ENCODE data around the gene MTHFD1L. TPM values are rescaled to one million over a fixed set of nuclear protein-coding genes. Genes with fewer than 3 reads are reported as not detected.

MTHFD1L gene
- total RNA-seq, 1 donor from 2014 or later, result 32.5 TPM

DNA sequence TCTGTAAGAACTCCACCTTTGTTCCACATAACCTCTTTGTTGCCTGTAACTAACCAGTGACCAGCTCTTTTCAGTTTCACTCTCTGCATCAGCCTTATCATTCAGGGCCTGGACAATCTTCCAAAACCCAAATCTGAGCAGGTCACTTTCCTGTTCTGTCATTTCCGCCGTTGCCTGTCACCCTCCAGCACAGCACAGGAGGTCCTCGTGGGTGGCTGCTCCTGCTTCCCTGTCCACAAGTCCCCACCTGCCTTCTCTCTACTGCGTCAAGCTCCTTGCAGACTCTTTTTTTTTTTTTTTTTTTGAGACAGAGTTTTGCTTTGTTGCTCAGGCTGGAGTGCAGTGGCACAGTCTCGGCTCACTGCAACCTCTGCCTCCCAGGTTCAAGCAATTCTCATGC is 73.9 kb downstream of the MTHFD1L start:
- H3K9me3 Mint-ChIP-seq, result no peaks in the 10 kb centered on the region
- no peaks in the 10 kb centered on the region for H3K36me3 ChIP-seq
- no peaks in the 10 kb centered on the region for H4K20me1 ChIP-seq (ENCODE audit: low read depth)
- no peaks in the 10 kb centered on the region for H3K27me3 ChIP-seq
- H3K27ac ChIP-seq, result no peak overlapping the region
- DNase-seq (ENCODE audit: low spot score), result no peak
- H3K27ac Mint-ChIP-seq, result peak overlapping the region; percentile 78
- no peaks in the 10 kb centered on the region for H3F3A ChIP-seq (ENCODE audit: low read depth)
- peaks cover 2% of the 10 kb centered on the region for H3K4me1 Mint-ChIP-seq
- H3K4me3 ChIP-seq, result no peak overlapping the region
- H3K4me1 ChIP-seq, result no peaks in the 10 kb centered on the region
- no peak overlapping the region for H2AFZ ChIP-seq (replicated peaks)
- no peak overlapping the region for H3K4me2 ChIP-seq
- no peak overlapping the region for H3K9ac ChIP-seq
- TF ChIP-seq, protein P1, sequence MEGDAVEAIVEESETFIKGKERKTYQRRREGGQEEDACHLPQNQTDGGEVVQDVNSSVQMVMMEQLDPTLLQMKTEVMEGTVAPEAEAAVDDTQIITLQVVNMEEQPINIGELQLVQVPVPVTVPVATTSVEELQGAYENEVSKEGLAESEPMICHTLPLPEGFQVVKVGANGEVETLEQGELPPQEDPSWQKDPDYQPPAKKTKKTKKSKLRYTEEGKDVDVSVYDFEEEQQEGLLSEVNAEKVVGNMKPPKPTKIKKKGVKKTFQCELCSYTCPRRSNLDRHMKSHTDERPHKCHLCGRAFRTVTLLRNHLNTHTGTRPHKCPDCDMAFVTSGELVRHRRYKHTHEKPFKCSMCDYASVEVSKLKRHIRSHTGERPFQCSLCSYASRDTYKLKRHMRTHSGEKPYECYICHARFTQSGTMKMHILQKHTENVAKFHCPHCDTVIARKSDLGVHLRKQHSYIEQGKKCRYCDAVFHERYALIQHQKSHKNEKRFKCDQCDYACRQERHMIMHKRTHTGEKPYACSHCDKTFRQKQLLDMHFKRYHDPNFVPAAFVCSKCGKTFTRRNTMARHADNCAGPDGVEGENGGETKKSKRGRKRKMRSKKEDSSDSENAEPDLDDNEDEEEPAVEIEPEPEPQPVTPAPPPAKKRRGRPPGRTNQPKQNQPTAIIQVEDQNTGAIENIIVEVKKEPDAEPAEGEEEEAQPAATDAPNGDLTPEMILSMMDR (IDR thresholded peaks at IDR 0.05), result no peak
- TF ChIP-seq EZH2 (IDR thresholded peaks at IDR 0.05) (no peak), EZH2phosphoT487 (IDR thresholded peaks at IDR 0.05) (no peak)
- H3K36me3 Mint-ChIP-seq, result peaks cover 26% of the 10 kb centered on the region
- H3K27me3 Mint-ChIP-seq (ENCODE audit: insufficient read depth, low read depth), result peaks cover 2% of the 10 kb centered on the region
- H3K4me3 Mint-ChIP-seq, result no peak overlapping the region
- no peaks in the 10 kb centered on the region for H3K79me2 ChIP-seq (ENCODE audit: low read depth)
- no peaks in the 10 kb centered on the region for H3K9me3 ChIP-seq (ENCODE audit: low read depth)

DNA sequence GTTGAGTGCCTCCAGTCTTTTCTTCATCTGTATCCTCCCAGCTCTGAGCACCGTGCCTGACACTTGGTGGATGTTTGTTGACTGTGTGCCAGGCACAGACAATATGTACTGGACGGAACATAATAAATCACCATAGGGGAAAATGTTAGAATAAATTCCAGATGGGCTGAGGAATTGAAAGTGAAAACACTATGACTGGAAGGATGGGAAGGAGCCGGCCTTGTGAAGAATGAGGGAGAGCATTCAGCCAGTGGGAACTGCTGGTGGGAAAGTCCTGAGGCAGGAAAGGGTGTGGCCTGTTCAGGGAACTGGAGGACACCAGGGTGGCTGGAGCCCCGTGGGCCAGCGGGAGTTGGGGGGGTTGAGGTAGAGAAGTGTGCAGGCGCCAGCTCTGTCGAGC is 75.4 kb downstream of the MTHFD1L start:
- no peaks in the 10 kb centered on the region for H3K9me3 ChIP-seq (ENCODE audit: low read depth)
- Mint-ChIP-seq H3K27ac (no peak overlapping the region), H3K4me3 (no peak overlapping the region), H3K36me3 (peaks cover 25% of the 10 kb centered on the region), H3K9me3 (no peaks in the 10 kb centered on the region), H3K27me3 (ENCODE audit: insufficient read depth, low read depth) (peaks cover 2% of the 10 kb centered on the region), H3K4me1 (peaks cover 2% of the 10 kb centered on the region)
- no peak overlapping the region for H3K9ac ChIP-seq
- no peak overlapping the region for H3K27ac ChIP-seq
- H3K36me3 ChIP-seq, result no peaks in the 10 kb centered on the region
- no peak overlapping the region for H3K4me3 ChIP-seq
- H3K4me2 ChIP-seq, result no peak overlapping the region
- H4K20me1 ChIP-seq (ENCODE audit: low read depth), result no peaks in the 10 kb centered on the region
- no peak for DNase-seq (ENCODE audit: low spot score)
- no peaks in the 10 kb centered on the region for H3F3A ChIP-seq (ENCODE audit: low read depth)
- no peaks in the 10 kb centered on the region for H3K27me3 ChIP-seq
- no peaks in the 10 kb centered on the region for H3K79me2 ChIP-seq (ENCODE audit: low read depth)
- TF ChIP-seq EZH2 (IDR thresholded peaks at IDR 0.05) (no peak), EZH2phosphoT487 (IDR thresholded peaks at IDR 0.05) (no peak)
- TF ChIP-seq, protein P1 (IDR thresholded peaks at IDR 0.05), result no peak
- no peak overlapping the region for H2AFZ ChIP-seq (replicated peaks)
- H3K4me1 ChIP-seq, result no peaks in the 10 kb centered on the region

DNA sequence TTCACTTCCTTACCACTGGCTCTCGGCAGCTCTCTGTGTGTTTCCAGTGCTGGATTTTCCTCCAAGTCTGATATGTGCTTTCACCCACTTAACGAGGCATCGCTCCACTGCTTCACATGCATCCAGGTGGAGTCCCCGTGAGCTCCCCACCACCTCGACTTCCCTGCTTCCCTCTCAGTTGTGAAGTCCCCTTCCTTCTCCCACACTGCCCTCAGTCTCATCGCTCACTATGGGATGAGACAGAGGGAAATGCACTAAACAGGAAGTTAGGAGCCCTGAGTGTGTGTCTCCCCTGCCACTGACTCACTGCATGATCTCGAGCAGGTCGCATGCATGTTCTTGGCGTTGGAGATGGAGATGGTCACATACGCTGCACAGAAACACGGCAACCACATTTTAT is 84.0 kb downstream of the MTHFD1L start:
- H3K9ac ChIP-seq, result no peak overlapping the region
- H4K20me1 ChIP-seq (ENCODE audit: low read depth), result no peaks in the 10 kb centered on the region
- Mint-ChIP-seq H3K9me3 (no peaks in the 10 kb centered on the region), H3K4me3 (no peak overlapping the region), H3K36me3 (peaks cover 34% of the 10 kb centered on the region), H3K27me3 (ENCODE audit: insufficient read depth, low read depth) (no peaks in the 10 kb centered on the region), H3K27ac (no peak overlapping the region), H3K4me1 (no peaks in the 10 kb centered on the region)
- no peaks in the 10 kb centered on the region for H3K27me3 ChIP-seq
- TF ChIP-seq EZH2 (IDR thresholded peaks at IDR 0.05), result no peak
- TF ChIP-seq EZH2phosphoT487 (IDR thresholded peaks at IDR 0.05), result no peak
- TF ChIP-seq, protein P1 (IDR thresholded peaks at IDR 0.05), result no peak
- no peak overlapping the region for H3K27ac ChIP-seq
- H3K4me3 ChIP-seq, result no peak overlapping the region
- no peaks in the 10 kb centered on the region for H3K36me3 ChIP-seq
- DNase-seq (ENCODE audit: low spot score), result no peak
- H3F3A ChIP-seq (ENCODE audit: low read depth), result no peaks in the 10 kb centered on the region
- H3K4me2 ChIP-seq, result no peak overlapping the region
- H3K79me2 ChIP-seq (ENCODE audit: low read depth), result no peaks in the 10 kb centered on the region
- no peaks in the 10 kb centered on the region for H3K4me1 ChIP-seq
- H2AFZ ChIP-seq (replicated peaks), result no peak overlapping the region
- no peaks in the 10 kb centered on the region for H3K9me3 ChIP-seq (ENCODE audit: low read depth)
